Activated naive CD8-positive, alpha-beta T cell (primary cell): ENCODE results near the gene SMARCD3.

Source experiments
- H3K27ac Mint-ChIP-seq: one replicate; pipeline ENCODE4 v1.8.0; 2021; ENCODE audit warnings: mixed read lengths
- H3K27me3 Mint-ChIP-seq: one replicate; pipeline ENCODE4 v1.8.0; 2021; ENCODE audit warnings: mixed read lengths
- H3K36me3 Mint-ChIP-seq: one replicate; pipeline ENCODE4 v1.8.0; 2021; ENCODE audit warnings: mixed read lengths
- H3K4me1 Mint-ChIP-seq: one replicate; pipeline ENCODE4 v1.8.0; 2021; ENCODE audit warnings: low read depth, mixed read lengths
- H3K4me3 Mint-ChIP-seq: one replicate; pipeline ENCODE4 v1.8.0; 2021; ENCODE audit warnings: mild to moderate bottlenecking, mixed read lengths
- H3K9me3 Mint-ChIP-seq: one replicate; pipeline ENCODE4 v1.8.0; 2021; ENCODE audit warnings: low read depth, mixed read lengths

Gene SMARCD3

GRCh38 chr7:151206914-151207313 is 41.6 kb downstream of the SMARCD3 start:
- peaks cover 24% of the 10 kb centered on the region for H3K4me1 Mint-ChIP-seq
- H3K36me3 Mint-ChIP-seq: no peaks in the 10 kb centered on the region
- H3K4me3 Mint-ChIP-seq: peak overlapping the region; percentile 66
- H3K27me3 Mint-ChIP-seq: no peaks in the 10 kb centered on the region
- H3K27ac Mint-ChIP-seq: no peak overlapping the region
- H3K9me3 Mint-ChIP-seq: no peaks in the 10 kb centered on the region

GRCh38 chr7:151205730-151206129 is 42.8 kb downstream of the SMARCD3 start:
- Mint-ChIP-seq H3K27ac (no peak overlapping the region), H3K9me3 (no peaks in the 10 kb centered on the region), H3K4me1 (peaks cover 24% of the 10 kb centered on the region), H3K4me3 (no peak overlapping the region), H3K36me3 (no peaks in the 10 kb centered on the region), H3K27me3 (no peaks in the 10 kb centered on the region)

- Mint-ChIP-seq H3K27me3 (no peaks in the 10 kb centered on the region), H3K4me1 (peaks cover 24% of the 10 kb centered on the region)
These were observed 44.0 kb downstream of the SMARCD3 start for GRCh38 chr7:151204383-151205032.

GRCh38 chr7:151202836-151203235 is 45.7 kb downstream of the SMARCD3 start:
- peaks cover 18% of the 10 kb centered on the region for H3K4me1 Mint-ChIP-seq
- no peaks in the 10 kb centered on the region for H3K9me3 Mint-ChIP-seq
- H3K4me3 Mint-ChIP-seq: no peak overlapping the region
- no peaks in the 10 kb centered on the region for H3K36me3 Mint-ChIP-seq
- no peaks in the 10 kb centered on the region for H3K27me3 Mint-ChIP-seq
- no peak overlapping the region for H3K27ac Mint-ChIP-seq

More at GRCh38 chr7:151204383-151205032, 44.0 kb downstream of the SMARCD3 start:
- Mint-ChIP-seq H3K9me3 (no peaks in the 10 kb centered on the region), H3K4me3 (no peak overlapping the region), H3K27ac (no peak overlapping the region), H3K36me3 (no peaks in the 10 kb centered on the region)

GRCh38 chr7:151201751-151202150 is 46.7 kb downstream of the SMARCD3 start:
- Mint-ChIP-seq H3K27me3 (no peaks in the 10 kb centered on the region), H3K36me3 (no peaks in the 10 kb centered on the region), H3K4me1 (peaks cover 7% of the 10 kb centered on the region), H3K9me3 (no peaks in the 10 kb centered on the region), H3K27ac (no peak overlapping the region), H3K4me3 (no peak overlapping the region)

- no peaks in the 10 kb centered on the region for H3K9me3 Mint-ChIP-seq
- no peaks in the 10 kb centered on the region for H3K27me3 Mint-ChIP-seq
These were observed 47.1 kb downstream of the SMARCD3 start for GRCh38 chr7:151201344-151201743.

GRCh38 chr7:151198945-151199848 is 49.3 kb downstream of the SMARCD3 start:
- Mint-ChIP-seq H3K36me3 (no peaks in the 10 kb centered on the region), H3K27me3 (peaks cover 3% of the 10 kb centered on the region), H3K27ac (no peak overlapping the region), H3K4me1 (peaks cover 2% of the 10 kb centered on the region), H3K4me3 (no peak overlapping the region), H3K9me3 (no peaks in the 10 kb centered on the region)

More at GRCh38 chr7:151201344-151201743, 47.1 kb downstream of the SMARCD3 start:
- Mint-ChIP-seq H3K36me3 (no peaks in the 10 kb centered on the region), H3K4me1 (peaks cover 3% of the 10 kb centered on the region), H3K27ac (no peak overlapping the region), H3K4me3 (no peak overlapping the region)

GRCh38 chr7:151197932-151198331 is 50.6 kb downstream of the SMARCD3 start:
- H3K27ac Mint-ChIP-seq: no peak overlapping the region
- H3K27me3 Mint-ChIP-seq: peaks cover 5% of the 10 kb centered on the region
- H3K36me3 Mint-ChIP-seq: no peaks in the 10 kb centered on the region
- no peaks in the 10 kb centered on the region for H3K9me3 Mint-ChIP-seq
- no peak overlapping the region for H3K4me3 Mint-ChIP-seq
- H3K4me1 Mint-ChIP-seq: peaks cover 6% of the 10 kb centered on the region

- no peaks in the 10 kb centered on the region for H3K9me3 Mint-ChIP-seq
- no peaks in the 10 kb centered on the region for H3K36me3 Mint-ChIP-seq
- H3K4me1 Mint-ChIP-seq: peaks cover 6% of the 10 kb centered on the region
- no peak overlapping the region for H3K27ac Mint-ChIP-seq
- H3K27me3 Mint-ChIP-seq: peaks cover 5% of the 10 kb centered on the region
- no peak overlapping the region for H3K4me3 Mint-ChIP-seq
These were observed 52.7 kb downstream of the SMARCD3 start for GRCh38 chr7:151195616-151196450.

GRCh38 chr7:151194188-151194587 is 54.3 kb downstream of the SMARCD3 start:
- no peak overlapping the region for H3K4me3 Mint-ChIP-seq
- H3K4me1 Mint-ChIP-seq: peaks cover 6% of the 10 kb centered on the region
- H3K27ac Mint-ChIP-seq: no peak overlapping the region
- H3K9me3 Mint-ChIP-seq: no peaks in the 10 kb centered on the region
- H3K36me3 Mint-ChIP-seq: no peaks in the 10 kb centered on the region
- H3K27me3 Mint-ChIP-seq: peaks cover 5% of the 10 kb centered on the region

GRCh38 chr7:151193203-151193978 is 55.1 kb downstream of the SMARCD3 start:
- Mint-ChIP-seq H3K4me1 (peaks cover 6% of the 10 kb centered on the region), H3K36me3 (no peaks in the 10 kb centered on the region), H3K9me3 (no peaks in the 10 kb centered on the region), H3K27ac (no peak overlapping the region), H3K27me3 (peaks cover 5% of the 10 kb centered on the region), H3K4me3 (no peak overlapping the region)

- no peaks in the 10 kb centered on the region for H3K36me3 Mint-ChIP-seq
These were observed 56.4 kb downstream of the SMARCD3 start for GRCh38 chr7:151192002-151192539.

GRCh38 chr7:151191544-151191943 is 57.0 kb downstream of the SMARCD3 start:
- H3K4me3 Mint-ChIP-seq: no peak overlapping the region
- no peak overlapping the region for H3K27ac Mint-ChIP-seq
- H3K9me3 Mint-ChIP-seq: no peaks in the 10 kb centered on the region
- peaks cover 5% of the 10 kb centered on the region for H3K27me3 Mint-ChIP-seq
- H3K4me1 Mint-ChIP-seq: peaks cover 6% of the 10 kb centered on the region
- H3K36me3 Mint-ChIP-seq: no peaks in the 10 kb centered on the region

More at GRCh38 chr7:151192002-151192539, 56.4 kb downstream of the SMARCD3 start:
- no peaks in the 10 kb centered on the region for H3K9me3 Mint-ChIP-seq
- H3K27ac Mint-ChIP-seq: no peak overlapping the region
- peaks cover 5% of the 10 kb centered on the region for H3K27me3 Mint-ChIP-seq
- peaks cover 6% of the 10 kb centered on the region for H3K4me1 Mint-ChIP-seq
- no peak overlapping the region for H3K4me3 Mint-ChIP-seq

- Mint-ChIP-seq H3K27me3 (no peaks in the 10 kb centered on the region), H3K4me3 (no peak overlapping the region), H3K36me3 (no peaks in the 10 kb centered on the region), H3K9me3 (no peaks in the 10 kb centered on the region), H3K27ac (no peak overlapping the region), H3K4me1 (peaks cover 2% of the 10 kb centered on the region)
These were observed 59.5 kb downstream of the SMARCD3 start for GRCh38 chr7:151189038-151189437.
